G401.6 (cell line): Measurements from ENCODE around the gene PRRT4.
A peak's percentile ranks its signal among the peaks of the same experiment; 100 is the strongest.

ENCODE experiments used
- FAIRE-seq: peaks from 2 replicates; lab custom pipeline; 2012; peaks lifted over from hg19 to GRCh38; lab: Jason Lieb, UNC

PRRT4 gene

DNA sequence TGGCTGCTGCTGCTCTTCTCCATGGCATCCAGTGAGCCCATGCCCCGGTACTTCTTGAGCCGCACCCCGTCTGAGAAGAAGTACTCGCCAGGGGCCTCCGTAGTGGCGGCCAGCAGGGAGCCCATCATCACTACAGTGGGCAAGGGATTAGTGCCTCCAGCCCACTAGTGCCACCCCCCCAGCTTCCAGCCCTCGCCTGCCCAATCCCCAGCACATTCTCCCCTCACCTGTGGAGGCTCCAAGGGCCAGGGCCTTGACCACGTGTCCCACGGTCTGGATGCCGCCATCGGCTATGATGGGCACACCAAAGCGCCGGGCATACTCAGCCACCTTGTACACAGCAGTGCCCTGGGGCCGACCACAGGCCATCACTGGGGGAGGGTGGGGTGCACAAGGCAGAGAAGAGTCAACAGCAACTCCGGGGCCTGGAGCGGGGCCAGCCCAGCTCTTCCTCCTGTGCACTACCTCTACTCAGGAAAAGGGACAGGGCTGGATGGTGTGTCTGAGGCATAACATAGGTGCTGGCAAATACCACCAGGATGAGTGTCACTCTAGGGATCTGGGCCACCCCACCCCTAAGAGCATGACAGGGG lies 33.5 kb upstream of the PRRT4 start:
- no peak for FAIRE-seq

- no peak for FAIRE-seq
These were observed 32.2 kb upstream of the PRRT4 start for GRCh38 chr7:128393526-128394330.

- FAIRE-seq: no peak
These were observed 31.2 kb upstream of the PRRT4 start for GRCh38 chr7:128392446-128393327.

- no peak for FAIRE-seq
These were observed 30.3 kb upstream of the PRRT4 start for GRCh38 chr7:128391805-128392204.

- no peak for FAIRE-seq
These were observed 29.5 kb upstream of the PRRT4 start for GRCh38 chr7:128390871-128391565.

- FAIRE-seq: no peak
These were observed 28.3 kb upstream of the PRRT4 start for GRCh38 chr7:128389618-128390329.

GRCh38 chr7:128389085-128389617 lies 27.7 kb upstream of the PRRT4 start:
- FAIRE-seq: no peak

DNA sequence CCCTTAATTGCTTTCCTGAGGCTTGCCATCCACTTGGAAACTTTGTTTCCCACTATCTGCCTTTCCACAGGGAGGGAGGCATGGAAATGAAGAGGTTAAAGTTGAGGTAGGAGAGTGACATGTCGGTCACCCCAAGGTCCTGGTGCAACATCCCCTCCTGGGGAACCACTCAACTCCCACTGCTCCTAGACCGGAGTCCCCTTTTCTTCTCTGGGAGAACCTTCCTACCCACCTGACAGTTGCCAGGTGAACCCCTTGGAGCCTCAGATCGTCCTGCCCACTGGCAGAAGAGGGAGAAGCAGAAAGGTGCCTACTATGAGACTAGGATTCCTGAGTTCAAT lies 26.6 kb upstream of the PRRT4 start:
- no peak for FAIRE-seq

- peak; percentile 84 for FAIRE-seq
These were observed 26.0 kb upstream of the PRRT4 start for GRCh38 chr7:128387216-128388144.

DNA sequence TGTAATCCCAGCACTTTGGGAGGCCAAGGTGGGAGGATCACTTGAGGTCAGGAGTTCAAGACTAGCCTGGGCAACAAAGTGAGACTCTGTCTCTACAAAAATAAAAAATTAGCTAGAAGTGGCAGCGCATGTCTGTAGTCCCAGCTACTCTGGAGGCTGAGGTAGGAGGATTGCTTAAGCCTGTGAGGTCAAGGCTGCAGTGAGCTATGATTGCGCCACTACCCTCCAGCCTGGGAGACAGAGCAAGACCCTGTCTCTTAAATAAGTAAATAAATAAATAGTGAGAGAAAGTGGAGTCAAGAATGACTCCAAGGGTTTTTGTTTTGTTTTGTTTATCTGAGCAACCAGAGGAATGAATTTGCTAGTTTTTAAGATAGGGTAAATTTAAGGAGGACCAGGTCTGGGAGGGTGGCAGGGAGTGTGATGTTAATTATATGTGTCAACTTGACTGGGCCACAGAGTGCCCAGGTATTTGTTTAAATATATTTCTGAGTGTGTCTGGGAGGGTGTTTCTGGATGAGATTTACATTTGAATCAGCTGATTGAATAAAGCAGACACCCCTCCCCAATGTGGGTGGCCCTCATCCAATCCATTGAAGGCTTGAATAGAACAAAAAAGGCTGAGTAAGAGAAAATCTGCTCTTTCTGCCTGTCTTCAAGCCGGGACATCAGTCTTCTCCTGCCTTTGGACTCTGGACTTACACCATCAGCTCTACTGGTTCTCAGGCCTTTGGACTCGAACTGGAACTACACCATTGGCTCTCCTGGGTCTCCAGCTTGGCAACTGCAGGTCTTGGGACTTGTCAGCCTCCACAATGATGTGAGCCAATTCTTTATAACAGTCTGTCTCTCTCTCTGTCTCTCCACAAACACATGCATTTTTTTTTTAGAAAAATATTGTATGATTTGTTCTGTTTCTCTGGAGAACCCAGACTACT lies 24.8 kb upstream of the PRRT4 start:
- no peak for FAIRE-seq

GRCh38 chr7:128384726-128385125 lies 23.2 kb upstream of the PRRT4 start:
- FAIRE-seq: no peak

- no peak for FAIRE-seq
These were observed 22.3 kb upstream of the PRRT4 start for GRCh38 chr7:128383776-128384175.

- FAIRE-seq: no peak
These were observed 19.8 kb upstream of the PRRT4 start for GRCh38 chr7:128381161-128381821.

GRCh38 chr7:128380483-128381106 lies 19.1 kb upstream of the PRRT4 start:
- FAIRE-seq: no peak

GRCh38 chr7:128379900-128380479 lies 18.5 kb upstream of the PRRT4 start:
- no peak for FAIRE-seq

DNA sequence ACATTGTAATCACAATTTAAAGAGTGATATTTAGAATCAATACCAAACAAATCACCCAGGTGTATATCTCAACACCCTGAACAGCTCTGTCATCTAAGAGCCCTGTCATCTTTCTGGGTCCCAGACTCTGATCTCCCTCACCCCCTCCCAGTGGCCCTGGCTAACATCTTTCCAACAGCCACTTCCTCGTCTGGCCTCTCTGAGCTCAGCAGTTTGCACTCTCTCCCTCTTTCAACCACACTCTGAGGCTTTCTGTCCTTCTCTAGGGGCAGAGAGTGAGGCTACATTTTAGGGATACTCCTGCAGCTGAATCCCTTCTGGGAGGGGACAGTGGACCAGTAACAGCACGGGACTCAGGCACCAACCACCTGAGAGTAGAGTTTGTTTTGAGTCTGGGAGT lies 17.1 kb upstream of the PRRT4 start:
- no peak for FAIRE-seq

DNA sequence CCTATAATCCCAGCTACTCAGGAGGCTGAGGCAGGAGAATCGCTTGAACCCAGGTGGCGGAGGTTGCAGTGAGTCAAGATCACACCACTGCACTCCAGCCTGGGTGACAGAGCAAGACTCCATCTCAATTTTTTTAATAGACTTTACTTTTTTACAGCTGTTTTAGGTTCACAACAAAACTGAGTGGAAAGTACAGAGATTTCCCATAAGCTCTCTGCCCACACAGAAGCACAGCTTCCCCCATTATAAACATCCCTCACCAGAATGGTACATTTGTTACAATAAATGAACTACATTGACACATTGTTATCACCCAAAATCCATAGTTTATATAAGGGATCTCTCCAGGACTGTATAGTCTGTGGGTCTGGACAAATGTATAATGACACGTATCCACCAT lies 14.6 kb upstream of the PRRT4 start:
- FAIRE-seq: no peak

DNA sequence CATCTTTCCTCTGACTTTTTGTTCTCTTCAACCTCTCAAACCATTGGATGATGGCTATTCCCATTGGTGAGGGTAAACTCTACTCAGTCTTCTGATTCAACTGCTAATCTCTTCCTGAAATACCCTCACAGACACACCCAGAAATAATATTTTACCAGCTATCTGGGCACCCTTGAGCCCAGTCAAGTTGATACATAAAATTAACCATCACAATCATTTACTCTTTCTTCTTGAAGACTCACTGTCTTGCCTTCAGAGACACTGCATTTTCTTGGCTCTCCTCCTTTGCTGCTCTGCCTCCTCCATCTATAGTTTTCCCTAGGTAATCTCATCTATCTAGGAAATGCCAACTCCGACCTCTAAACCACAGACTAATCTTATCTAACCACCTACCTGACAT lies 12.6 kb upstream of the PRRT4 start:
- no peak for FAIRE-seq
